Activated T-helper 1 cell treated with anti-CD3 and anti-CD28 coated beads, Interleukin-12 subunit alpha, Interleukin-12 subunit beta, Interleukin-2, Interleukin-4 antibody, amounts not matched to agents 30 ng/mL and 10 ng/mL and 1 ng/mL, durations not matched to agents 14 hours and 24 hours and 36 hours (primary cell): ENCODE results near the gene IL37. TPM values are rescaled to one million over a fixed set of nuclear protein-coding genes. Genes with fewer than 3 reads are reported as not detected.

ENCODE experiments used
- DNase-seq: peaks from one replicate; pipeline ENCODE4 v3.0.0; 2021; ENCODE audit warnings: low spot score
- H3K27ac Mint-ChIP-seq: one replicate; pipeline ENCODE4 v1.8.0; 2021; ENCODE audit warnings: mild to moderate bottlenecking, mixed read lengths
- H3K27me3 Mint-ChIP-seq: one replicate; pipeline ENCODE4 v1.8.0; 2022; ENCODE audit warnings: mild to moderate bottlenecking, moderate library complexity, mixed read lengths; ENCODE audit not compliant: insufficient read depth
- H3K36me3 Mint-ChIP-seq: one replicate; pipeline ENCODE4 v1.8.0; 2021; ENCODE audit warnings: low read depth, mixed read lengths
- H3K4me1 Mint-ChIP-seq: one replicate; pipeline ENCODE4 v1.8.0; 2021; ENCODE audit warnings: low read depth, mixed read lengths
- H3K4me3 Mint-ChIP-seq: one replicate; pipeline ENCODE4 v1.8.0; 2021; ENCODE audit warnings: mild to moderate bottlenecking, moderate library complexity, mixed read lengths
- H3K9me3 Mint-ChIP-seq: one replicate; pipeline ENCODE4 v1.8.0; 2021; ENCODE audit warnings: mixed read lengths
- intact Hi-C: fragments of 100-400 bp; cut with micrococcal nuclease; formaldehyde crosslinking; loops from one replicate; pipeline ENCODE4 v1.15.1; 2024
- total RNA-seq: library from RNA; stranded (reverse); gene quantifications from 2 replicates; pipeline ENCODE4 v1.2.3, GENCODE V29; 2022

IL37 gene
- total RNA-seq, 1 donor from 2014 or later: not detected

GRCh38 chr2:112880696-112881095, 30.3 kb upstream of the IL37 start:
- intact Hi-C loops: loop anchor here (1.0 kb wide), 1 partner anchor 41 kb away; no protein-coding TSS in a partner anchor
- Mint-ChIP-seq H3K4me1 (peaks cover 34% of the 10 kb centered on the region), H3K9me3 (no peaks in the 10 kb centered on the region), H3K27me3 (peaks cover 6% of the 10 kb centered on the region), H3K27ac (peak overlapping the region; percentile 56), H3K36me3 (no peaks in the 10 kb centered on the region), H3K4me3 (no peak overlapping the region)
- DNase-seq: no peak

- Mint-ChIP-seq H3K4me1 (peaks cover 35% of the 10 kb centered on the region), H3K27ac (peak overlapping the region; percentile 32), H3K9me3 (no peaks in the 10 kb centered on the region), H3K27me3 (peaks cover 6% of the 10 kb centered on the region), H3K36me3 (no peaks in the 10 kb centered on the region), H3K4me3 (peak overlapping the region; percentile 32)
- no peak for DNase-seq
- intact Hi-C loops: loop anchor here (1.0 kb wide), 1 partner anchor 40 kb away; no protein-coding TSS in a partner anchor
These were observed 29.6 kb upstream of the IL37 start for GRCh38 chr2:112881217-112881985.

- Mint-ChIP-seq H3K27ac (no peak overlapping the region), H3K4me3 (no peak overlapping the region), H3K9me3 (no peaks in the 10 kb centered on the region), H3K36me3 (no peaks in the 10 kb centered on the region), H3K27me3 (peaks cover 11% of the 10 kb centered on the region), H3K4me1 (peaks cover 35% of the 10 kb centered on the region)
- intact Hi-C loops: loop anchor here (2.0 kb wide), 2 partner anchors 33 to 283 kb away; no protein-coding TSS in a partner anchor
- no peak for DNase-seq
These were observed 27.3 kb upstream of the IL37 start for GRCh38 chr2:112883669-112884068.

- Mint-ChIP-seq H3K4me1 (peaks cover 31% of the 10 kb centered on the region), H3K36me3 (no peaks in the 10 kb centered on the region), H3K27me3 (peaks cover 11% of the 10 kb centered on the region), H3K9me3 (no peaks in the 10 kb centered on the region), H3K4me3 (no peak overlapping the region), H3K27ac (peak overlapping the region; percentile 47)
- peak; percentile 64 for DNase-seq
- intact Hi-C loops: loop anchor here (1.0 to 2.0 kb wide), 5 partner anchors 32 to 284 kb away; no protein-coding TSS in a partner anchor
These were observed 26.0 kb upstream of the IL37 start for GRCh38 chr2:112884869-112885505.

- peaks cover 11% of the 10 kb centered on the region for H3K27me3 Mint-ChIP-seq
- intact Hi-C loops: loop anchor here (1.0 to 2.0 kb wide), 5 partner anchors 31 to 285 kb away; no protein-coding TSS in a partner anchor
- no peak for DNase-seq
- no peaks in the 10 kb centered on the region for H3K36me3 Mint-ChIP-seq
- H3K4me3 Mint-ChIP-seq: no peak overlapping the region
- H3K9me3 Mint-ChIP-seq: no peaks in the 10 kb centered on the region
- peak overlapping the region; percentile 47 for H3K27ac Mint-ChIP-seq
- H3K4me1 Mint-ChIP-seq: peaks cover 26% of the 10 kb centered on the region
These were observed 25.5 kb upstream of the IL37 start for GRCh38 chr2:112885506-112885902.

GRCh38 chr2:112886291-112886690, 24.7 kb upstream of the IL37 start:
- peaks cover 18% of the 10 kb centered on the region for H3K4me1 Mint-ChIP-seq
- H3K9me3 Mint-ChIP-seq: no peaks in the 10 kb centered on the region
- H3K27ac Mint-ChIP-seq: no peak overlapping the region
- H3K27me3 Mint-ChIP-seq: peaks cover 11% of the 10 kb centered on the region
- no peaks in the 10 kb centered on the region for H3K36me3 Mint-ChIP-seq
- no peak for DNase-seq
- no peak overlapping the region for H3K4me3 Mint-ChIP-seq
- intact Hi-C loops: no loop called here

- no peak overlapping the region for H3K27ac Mint-ChIP-seq
- no peaks in the 10 kb centered on the region for H3K9me3 Mint-ChIP-seq
- intact Hi-C loops: no loop called here
- H3K27me3 Mint-ChIP-seq: peaks cover 11% of the 10 kb centered on the region
- no peaks in the 10 kb centered on the region for H3K36me3 Mint-ChIP-seq
- peaks cover 15% of the 10 kb centered on the region for H3K4me1 Mint-ChIP-seq
- no peak for DNase-seq
- no peak overlapping the region for H3K4me3 Mint-ChIP-seq
These were observed 22.8 kb upstream of the IL37 start for GRCh38 chr2:112887964-112888749.

GRCh38 chr2:112889976-112890375, 21.0 kb upstream of the IL37 start:
- intact Hi-C loops: no loop called here
- DNase-seq: no peak
- Mint-ChIP-seq H3K36me3 (no peaks in the 10 kb centered on the region), H3K9me3 (no peaks in the 10 kb centered on the region), H3K4me3 (no peak overlapping the region), H3K27ac (no peak overlapping the region), H3K27me3 (peaks cover 8% of the 10 kb centered on the region), H3K4me1 (peaks cover 8% of the 10 kb centered on the region)

- H3K9me3 Mint-ChIP-seq: no peaks in the 10 kb centered on the region
- H3K4me3 Mint-ChIP-seq: no peak overlapping the region
- H3K4me1 Mint-ChIP-seq: no peaks in the 10 kb centered on the region
- intact Hi-C loops: no loop called here
- no peaks in the 10 kb centered on the region for H3K36me3 Mint-ChIP-seq
- DNase-seq: no peak
- peaks cover 16% of the 10 kb centered on the region for H3K27me3 Mint-ChIP-seq
- H3K27ac Mint-ChIP-seq: no peak overlapping the region
These were observed 19.6 kb upstream of the IL37 start for GRCh38 chr2:112891385-112891831.

GRCh38 chr2:112893752-112894151, 17.2 kb upstream of the IL37 start:
- H3K27me3 Mint-ChIP-seq: peaks cover 12% of the 10 kb centered on the region
- DNase-seq: no peak
- no peaks in the 10 kb centered on the region for H3K36me3 Mint-ChIP-seq
- intact Hi-C loops: no loop called here
- H3K27ac Mint-ChIP-seq: no peak overlapping the region
- H3K4me3 Mint-ChIP-seq: no peak overlapping the region
- peaks cover 3% of the 10 kb centered on the region for H3K9me3 Mint-ChIP-seq
- no peaks in the 10 kb centered on the region for H3K4me1 Mint-ChIP-seq

- Mint-ChIP-seq H3K9me3 (peaks cover 3% of the 10 kb centered on the region), H3K36me3 (no peaks in the 10 kb centered on the region), H3K4me1 (no peaks in the 10 kb centered on the region), H3K27ac (no peak overlapping the region), H3K4me3 (no peak overlapping the region), H3K27me3 (peaks cover 12% of the 10 kb centered on the region)
- intact Hi-C loops: no loop called here
- no peak for DNase-seq
These were observed 13.9 kb upstream of the IL37 start for GRCh38 chr2:112896909-112897623.

- DNase-seq: no peak
- no peaks in the 10 kb centered on the region for H3K4me1 Mint-ChIP-seq
- H3K4me3 Mint-ChIP-seq: no peak overlapping the region
- H3K27ac Mint-ChIP-seq: no peak overlapping the region
- H3K9me3 Mint-ChIP-seq: peaks cover 3% of the 10 kb centered on the region
- intact Hi-C loops: no loop called here
- no peaks in the 10 kb centered on the region for H3K36me3 Mint-ChIP-seq
- H3K27me3 Mint-ChIP-seq: peaks cover 14% of the 10 kb centered on the region
These were observed 13.4 kb upstream of the IL37 start for GRCh38 chr2:112897624-112897978.
